HepG2 (cell line): ENCODE results near the gene MFAP2. TPM values are rescaled to one million over a fixed set of nuclear protein-coding genes. Genes with fewer than 3 reads are reported as not detected.

Experiments
- ATAC-seq: fragments of 200-7000 bp; cut with Tn5 transposase; 3 replicates; pipeline ENCODE4 v1.9.1; 2020; ENCODE audit warnings: mild to moderate bottlenecking, moderate library complexity
- BruUV-seq: library from RNA; stranded (reverse); fragments of 400-500 nt; replicated peaks from 2 replicates; lab custom pipeline; 2021; lab: Mats Ljungman, UMichigan
- CTCF ChIA-PET: fragments of 300-600 bp; formaldehyde crosslinking; extraction: SDS; loops from one replicate; lab custom pipeline; 2021; ENCODE audit warnings: low total read pairs, inconsistent platforms, low intra/inter-chr PET ratio; lab: Yijun Ruan, JAX
- POLR2A ChIA-PET: fragments of 350-600 bp; sonication (Branson Sonifier 250); formaldehyde crosslinking; loops from one replicate; lab custom pipeline; 2020; ENCODE audit warnings: antibody characterized with exemption, inconsistent platforms; lab: Yijun Ruan, JAX
- DNase-seq: peaks from one replicate; pipeline ENCODE4 v3.0.0-alpha.2; 2015; ENCODE audit warnings: low spot score
- FAIRE-seq: peaks from 3 replicates; lab custom pipeline; 2011; peaks lifted over from hg19 to GRCh38; lab: Jason Lieb, UNC
- H2AFZ ChIP-seq: one replicate; pipeline ENCODE4 v1.6.1; 2011; ENCODE audit warnings: low read length, inconsistent platforms
- H3K27ac ChIP-seq: fragments of 300-600 bp; 3 replicates; pipeline ENCODE4 v1.8.0; 2011; ENCODE audit warnings: mixed run types, mild to moderate bottlenecking, mixed read lengths, low read length, inconsistent platforms; ENCODE audit not compliant: insufficient read depth; ENCODE audit errors: extremely low read length
- H3K27me3 ChIP-seq, 2 experiments: fragments of 200-600 bp in 1 of 2; 2 replicates in 1 of 2; 3 replicates in 1 of 2; pipeline versions ENCODE4 v1.6.0 to v1.8.0; 2011; ENCODE audit warnings: low read length in 2 of 2, mild to moderate bottlenecking in 2 of 2, moderate library complexity in 2 of 2, inconsistent platforms in 1 of 2; ENCODE audit not compliant: insufficient read depth in 2 of 2, control insufficient read depth in 1 of 2
- H3K36me3 ChIP-seq, 2 experiments: fragments of 200-600 bp in 1 of 2; replicated peaks in 1 of 2; 2 replicates in 1 of 2; 3 replicates in 1 of 2; pipeline versions ENCODE4 v1.5.1 to v1.8.0; 2011; ENCODE audit warnings: low read length in 2 of 2, inconsistent platforms in 1 of 2; ENCODE audit not compliant: insufficient read depth in 2 of 2, control insufficient read depth in 1 of 2
- H3K4me1 ChIP-seq: 2 replicates; pipeline ENCODE4 v1.5.1; 2012; ENCODE audit warnings: low read length, inconsistent platforms; ENCODE audit not compliant: insufficient read depth
- H3K4me2 ChIP-seq: 2 replicates; pipeline ENCODE4 v1.6.0; 2011; ENCODE audit warnings: low read depth, low read length, inconsistent platforms
- H3K4me3 ChIP-seq, 3 experiments: fragments of 200-600 bp in 1 of 3; sonication (generic), shearing (Covaris generic) in 1 of 3; replicated peaks in 1 of 3; 2 replicates each; pipeline ENCODE4 v1.5.1; 2011 to 2016; ENCODE audit warnings: low read length in 3 of 3, inconsistent platforms in 2 of 3, low read depth in 2 of 3, mild to moderate bottlenecking in 2 of 3, control low read depth in 1 of 3, mixed read lengths in 1 of 3; ENCODE audit not compliant: insufficient read depth in 1 of 3
- H3K79me2 ChIP-seq: one replicate; pipeline ENCODE4 v1.6.1; 2011; ENCODE audit warnings: low read length, inconsistent platforms; ENCODE audit not compliant: insufficient read depth
- H3K9ac ChIP-seq: 2 replicates; pipeline ENCODE4 v1.6.0; 2011; ENCODE audit warnings: mild to moderate bottlenecking, low read depth, low read length, inconsistent platforms; ENCODE audit not compliant: insufficient read depth
- H3K9me3 ChIP-seq: 2 replicates; pipeline ENCODE4 v1.5.1; 2012; ENCODE audit warnings: mild to moderate bottlenecking, low read length
- H4K20me1 ChIP-seq: 2 replicates; pipeline ENCODE4 v1.6.0; 2011; ENCODE audit warnings: inconsistent platforms, mild to moderate bottlenecking, low read length, moderate library complexity; ENCODE audit not compliant: insufficient read depth
- RBFOX2 ChIP-seq: fragments of 200-400 bp; formaldehyde crosslinking; IDR thresholded peaks from 2 replicates; pipeline ENCODE4 v1.6.1; 2017; ENCODE audit warnings: low read depth, mild to moderate bottlenecking, low read length
- TCF7 ChIP-seq: sonication (generic); IDR thresholded peaks from 2 replicates; pipeline ENCODE4 v1.6.1; 2016; ENCODE audit warnings: antibody characterized with exemption, low read depth
- ZKSCAN8 ChIP-seq: IDR thresholded peaks from 2 replicates; pipeline ENCODE4 v1.6.1; 2016; ENCODE audit warnings: borderline replicate concordance, missing genetic modification reagents, missing compliant biosample characterization
- ZNF609 ChIP-seq: sonication (generic); formaldehyde crosslinking; IDR thresholded peaks from 2 replicates; pipeline ENCODE4 v1.4.0; 2020; ENCODE audit warnings: mild to moderate bottlenecking, missing genetic modification reagents, borderline replicate concordance
- WGBS: methylation state at CpG from one replicate; pipeline ENCODE4 v1.1.6; 2017; ENCODE audit warnings: low lambda C conversion rate; 5-methylcytosine and 5-hydroxymethylcytosine counted together
- in situ Hi-C: cut with HindIII; loops from 2 replicates; pipeline ENCODE4 v1.10.0; 2017; ENCODE audit warnings: low pct_unique_long_range_greater_than_20kb; ENCODE audit not compliant: extremely low pct_ligation_motif_present
- intact Hi-C: fragments of 100-400 bp; cut with micrococcal nuclease; formaldehyde crosslinking; loops from one replicate; pipeline ENCODE4 v1.10.0; 2022; ENCODE audit not compliant: unreplicated experiment
- polyA plus RNA-seq, 8 experiments: library from polyadenylated mRNA; depleted of rRNA in 3 of 8; stranded (reverse) in 7 of 8; unstranded in 1 of 8; fragments of >200 nt; fragmentation: Illumina TruSeq in 4 of 8; extraction: Trizol in 4 of 8; gene quantifications; 2 replicates each; pipeline versions ENCODE4 v1.2.1 to v1.2.3, GENCODE V29; 2011 to 2016; ENCODE audit warnings: low read depth in 4 of 8, missing spikeins in 1 of 8, mixed read lengths in 1 of 8; ENCODE audit not compliant: insufficient read depth in 1 of 8
- total RNA-seq, 5 experiments: library from RNA; depleted of rRNA; stranded (reverse); fragments of >200 nt; fragmentation: Illumina TruSeq; extraction: Trizol; gene quantifications; 2 replicates each; pipeline ENCODE4 v1.2.3, GENCODE V29; 2016; ENCODE audit warnings: low read depth in 1 of 5

The MFAP2 gene
- total and polyA plus RNA-seq, 2 of the 13 experiments (the other 11 are each of a cell fraction or from before 2014, with no cell fraction given): 1.1 to 1.4 TPM

- H3K9me3 ChIP-seq: no peaks in the 10 kb centered on the region
- BruUV-seq: no TSS peak
- 100% methylated on average over 2 of the region's 2 CpGs for WGBS
- FAIRE-seq (no peak), ATAC-seq (no peak), DNase-seq (no peak)
- CTCF ChIA-PET: no interaction called here
- POLR2A ChIA-PET: no interaction called here
- in situ Hi-C loops: no loop called here
- no peak overlapping the region for H2AFZ ChIP-seq
- H3K9ac ChIP-seq: no peak overlapping the region
- peaks cover 34 to 48% of the 10 kb centered on the region in 2 experiments; a peak in 4 of 5 replicates for H3K36me3 ChIP-seq
- H3K27ac ChIP-seq: no peak overlapping the region
- no peaks in the 10 kb centered on the region for H3K27me3 ChIP-seq
- intact Hi-C loops: no loop called here
- no peaks in the 10 kb centered on the region for H4K20me1 ChIP-seq
- TF ChIP-seq ZNF609 (CRISPR knock-in tag) (no peak), TCF7 (no peak), RBFOX2 (no peak), ZKSCAN8 (CRISPR knock-in tag) (no peak)
- H3K4me2 ChIP-seq: no peak overlapping the region
- 0 out of 2 replicates have a peak, but pooled peaks cover 9% of the 10 kb centered on the region for H3K4me1 ChIP-seq
- H3K79me2 ChIP-seq: no peaks in the 10 kb centered on the region
- H3K4me3 ChIP-seq: no peak overlapping the region
Observed at GRCh38 chr1:17020502-17020901, 40.1 kb upstream of the MFAP2 start.
